Loucy (cell line): ENCODE results near the gene CARD8.
A peak's percentile ranks its signal among the peaks of the same experiment; 100 is the strongest.
"Not testable (repeated sequence)": the region's sequence is repeated elsewhere in the genome, so short reads cannot be mapped to it uniquely, and the experiment has no call there.

ENCODE experiments used
- H2AFZ ChIP-seq: fragments of 200-600 bp; sonication (generic); 2 replicates; pipeline ENCODE4 v1.6.0; 2016; ENCODE audit warnings: antibody characterized with exemption, mild to moderate bottlenecking, low read length, moderate library complexity
- H3F3A ChIP-seq: fragments of 200-600 bp; 2 replicates; pipeline ENCODE4 v1.6.0; 2016; ENCODE audit warnings: antibody characterized with exemption, low read depth, mild to moderate bottlenecking
- H3K27me3 ChIP-seq: fragments of 200-600 bp; sonication (generic); 2 replicates; pipeline ENCODE4 v1.6.1; 2014; ENCODE audit warnings: low read length, mild to moderate bottlenecking; ENCODE audit not compliant: insufficient read depth, poor library complexity, severe bottlenecking
- H3K36me3 ChIP-seq: fragments of 200-600 bp; sonication (generic); 2 replicates; pipeline ENCODE4 v1.6.1; 2016; ENCODE audit warnings: low read length; ENCODE audit not compliant: insufficient read depth
- H3K4me1 ChIP-seq: fragments of 200-600 bp; sonication (generic); 2 replicates; pipeline ENCODE4 v1.5.1; 2014; ENCODE audit warnings: low read length, mild to moderate bottlenecking; ENCODE audit not compliant: insufficient read depth, poor library complexity, severe bottlenecking
- H3K4me2 ChIP-seq: fragments of 200-600 bp; sonication (generic); 2 replicates; pipeline ENCODE4 v1.6.0; 2014; ENCODE audit warnings: antibody characterized with exemption, low read length, low read depth, mild to moderate bottlenecking; ENCODE audit not compliant: poor library complexity, severe bottlenecking
- H3K4me3 ChIP-seq: fragments of 200-600 bp; sonication (generic); 2 replicates; pipeline ENCODE4 v1.5.1; 2014; ENCODE audit warnings: low read length, mild to moderate bottlenecking, mixed read lengths; ENCODE audit not compliant: poor library complexity, severe bottlenecking
- H3K79me2 ChIP-seq: fragments of 200-600 bp; sonication (generic); 2 replicates; pipeline ENCODE4 v1.6.1; 2014; ENCODE audit warnings: low read length; ENCODE audit not compliant: insufficient read depth
- H3K9ac ChIP-seq: fragments of 200-600 bp; sonication (generic); 2 replicates; pipeline ENCODE4 v1.6.0; 2014; ENCODE audit warnings: mild to moderate bottlenecking, low read depth, low read length, moderate library complexity; ENCODE audit not compliant: poor library complexity, severe bottlenecking
- H3K9me2 ChIP-seq: fragments of 200-600 bp; sonication (generic); replicated peaks from 2 replicates; pipeline ENCODE4 v1.6.1; 2016; ENCODE audit warnings: low read depth, low read length, mixed read lengths
- H3K9me3 ChIP-seq: fragments of 200-600 bp; sonication (generic); 2 replicates; pipeline ENCODE4 v1.6.1; 2014; ENCODE audit warnings: mild to moderate bottlenecking, antibody characterized with exemption, low read length, low read depth; ENCODE audit not compliant: insufficient read depth
- H4K20me1 ChIP-seq: fragments of 200-600 bp; sonication (generic); 2 replicates; pipeline ENCODE4 v1.6.0; 2014; ENCODE audit warnings: antibody characterized with exemption, low read length, mild to moderate bottlenecking; ENCODE audit not compliant: insufficient read depth, poor library complexity, severe bottlenecking
- CTCF ChIP-seq: fragments of 200-600 bp; sonication (generic); conservative IDR thresholded peaks from 2 replicates; pipeline ENCODE4 v1.5.1; 2014; ENCODE audit warnings: mild to moderate bottlenecking, antibody characterized with exemption, low read length
- EZH2phosphoT487 ChIP-seq: fragments of 200-600 bp; IDR thresholded peaks from 2 replicates; pipeline ENCODE4 v1.6.1; 2018; ENCODE audit warnings: antibody characterized with exemption, mild to moderate bottlenecking, moderate library complexity, borderline replicate concordance

CARD8 gene

GRCh38 chr19:48265326-48265725, 9.6 kb upstream of the CARD8 start:
- not testable (repeated sequence) for H3K9ac ChIP-seq, H2AFZ ChIP-seq, H3K27me3 ChIP-seq, H3K36me3 ChIP-seq, H3K4me3 ChIP-seq, H3K4me2 ChIP-seq, H3K4me1 ChIP-seq, H3K9me3 ChIP-seq, H3K79me2 ChIP-seq, H3F3A ChIP-seq, H4K20me1 ChIP-seq, H3K9me2 ChIP-seq
- TF ChIP-seq CTCF, result peak; percentile 23; the same call in 1 of the 2 replicates

GRCh38 chr19:48260359-48260714, 4.6 kb upstream of the CARD8 start:
- peaks cover 17% of the 10 kb centered on the region for H3K79me2 ChIP-seq
- H3K4me2 ChIP-seq, H3K9me3 ChIP-seq, H3K9ac ChIP-seq, H2AFZ ChIP-seq, H3K27me3 ChIP-seq, H3K9me2 ChIP-seq, H3F3A ChIP-seq, H3K36me3 ChIP-seq, H4K20me1 ChIP-seq: not testable (repeated sequence)
- peak overlapping the region; percentile 93 for H3K4me3 ChIP-seq
- peaks cover 16% of the 10 kb centered on the region for H3K4me1 ChIP-seq

GRCh38 chr19:48258992-48259391, 3.3 kb upstream of the CARD8 start:
- Histone ChIP-seq H3K4me2 (peak overlapping the region; percentile 91), H3K79me2 (peaks cover 30% of the 10 kb centered on the region), H3K4me3 (peak overlapping the region; percentile 93), H3K4me1 (peaks cover 26% of the 10 kb centered on the region), H3K9ac (peak overlapping the region; percentile 74)
- H3F3A ChIP-seq, H3K9me2 ChIP-seq, H2AFZ ChIP-seq, H3K36me3 ChIP-seq, H3K27me3 ChIP-seq, H3K9me3 ChIP-seq, H4K20me1 ChIP-seq: not testable (repeated sequence)

- peak overlapping the region; percentile 91 for H3K4me2 ChIP-seq
- no peaks in the 10 kb centered on the region for H3K9me3 ChIP-seq
- H3K4me1 ChIP-seq, result peaks cover 32% of the 10 kb centered on the region
- peak overlapping the region; percentile 91 for H3K4me3 ChIP-seq
- no peaks in the 10 kb centered on the region for H3K9me2 ChIP-seq
- peaks cover 36% of the 10 kb centered on the region for H3K79me2 ChIP-seq
- no peaks in the 10 kb centered on the region for H3K36me3 ChIP-seq
- H4K20me1 ChIP-seq, result no peaks in the 10 kb centered on the region
- peak overlapping the region; percentile 74 for H3K9ac ChIP-seq
- no peak for TF ChIP-seq EZH2phosphoT487
- no peak for TF ChIP-seq CTCF
- no peaks in the 10 kb centered on the region for H3K27me3 ChIP-seq
- H2AFZ ChIP-seq, result peak overlapping the region; percentile 88
- peaks cover 3% of the 10 kb centered on the region for H3F3A ChIP-seq
Measured at GRCh38 chr19:48258350-48258749, 2.6 kb upstream of the CARD8 start.
